Keratinocyte (primary cell): Measurements from ENCODE around the gene PRKCA. TPM values are rescaled to one million over a fixed set of nuclear protein-coding genes. Genes with fewer than 3 reads are reported as not detected.

Experiments
- DNase-seq: peaks from one replicate; pipeline ENCODE4 v3.0.0-alpha.2; 2011; ENCODE audit warnings: low read depth, missing footprints, low spot score
- FAIRE-seq: peaks from 2 replicates; lab custom pipeline; 2011; peaks lifted over from hg19 to GRCh38; lab: Jason Lieb, UNC
- H2AFZ ChIP-seq: 2 replicates; pipeline ENCODE4 v1.6.0; 2012; ENCODE audit warnings: low read length, control low read depth, inconsistent platforms; ENCODE audit not compliant: control insufficient read depth
- H3K27ac ChIP-seq: 2 replicates; pipeline ENCODE4 v1.5.1; 2011; ENCODE audit warnings: low read length; ENCODE audit not compliant: control insufficient read depth, insufficient read depth
- H3K27me3 ChIP-seq: 3 replicates; pipeline ENCODE4 v1.6.0; 2011; ENCODE audit warnings: low read length; ENCODE audit not compliant: control insufficient read depth, insufficient read depth; ENCODE audit errors: extremely low read depth
- H3K36me3 ChIP-seq, 2 experiments: 2 replicates in 1 of 2; 3 replicates in 1 of 2; pipeline ENCODE4 v1.5.1; 2011; ENCODE audit warnings: low read length in 2 of 2, mild to moderate bottlenecking in 1 of 2; ENCODE audit not compliant: control insufficient read depth in 2 of 2, insufficient read depth in 2 of 2; ENCODE audit errors: extremely low read depth in 1 of 2
- H3K4me1 ChIP-seq: 3 replicates; pipeline ENCODE4 v1.5.1; 2011; ENCODE audit warnings: low read length; ENCODE audit not compliant: control insufficient read depth, insufficient read depth; ENCODE audit errors: extremely low read depth
- H3K4me2 ChIP-seq: 3 replicates; pipeline ENCODE4 v1.6.0; 2011; ENCODE audit warnings: low read depth, low read length; ENCODE audit not compliant: control insufficient read depth, insufficient read depth; ENCODE audit errors: extremely low read depth
- H3K4me3 ChIP-seq, 3 experiments: fragments of 200-600 bp in 1 of 3; sonication (generic) in 1 of 3; 2 replicates in 2 of 3; 3 replicates in 1 of 3; pipeline ENCODE4 v1.5.1; 2011 to 2016; ENCODE audit warnings: low read length in 3 of 3, mild to moderate bottlenecking in 3 of 3, control low read depth in 2 of 3, inconsistent platforms in 1 of 3, low read depth in 1 of 3, mixed read lengths in 1 of 3, mixed run types in 1 of 3, moderate library complexity in 1 of 3; ENCODE audit not compliant: control insufficient read depth in 2 of 3, insufficient read depth in 2 of 3; ENCODE audit errors: extremely low read depth in 1 of 3
- H3K79me2 ChIP-seq: 2 replicates; pipeline ENCODE4 v1.6.0; 2012; ENCODE audit warnings: low read length; ENCODE audit not compliant: control insufficient read depth, insufficient read depth
- H3K9ac ChIP-seq: 3 replicates; pipeline ENCODE4 v1.6.0; 2011; ENCODE audit warnings: low read length; ENCODE audit not compliant: control insufficient read depth, insufficient read depth; ENCODE audit errors: extremely low read depth
- H3K9me1 ChIP-seq: 3 replicates; pipeline ENCODE4 v1.6.0; 2011; ENCODE audit warnings: low read length; ENCODE audit not compliant: control insufficient read depth, insufficient read depth; ENCODE audit errors: extremely low read depth
- H3K9me3 ChIP-seq: 2 replicates; pipeline ENCODE4 v1.5.1; 2012; ENCODE audit warnings: low read depth, low read length; ENCODE audit not compliant: control insufficient read depth
- H4K20me1 ChIP-seq: 3 replicates; pipeline ENCODE4 v1.6.0; 2011; ENCODE audit warnings: low read length; ENCODE audit not compliant: control insufficient read depth, insufficient read depth; ENCODE audit errors: extremely low read depth
- CTCF ChIP-seq, 3 experiments: IDR thresholded peaks in 1 of 3; conservative IDR thresholded peaks in 1 of 3; optimal IDR thresholded peaks in 1 of 3; 2 replicates in 2 of 3; 3 replicates in 1 of 3; pipeline versions ENCODE3 to v1.5.1; 2011; ENCODE audit warnings: low read length in 3 of 3, mild to moderate bottlenecking in 3 of 3, moderate library complexity in 2 of 3, control low read depth in 1 of 3, inconsistent platforms in 1 of 3; ENCODE audit not compliant: insufficient read depth in 2 of 3; ENCODE audit errors: extremely low read depth in 1 of 3
- EZH2 ChIP-seq: IDR thresholded peaks from one replicate; pipeline ENCODE4 v1.6.1; 2012; ENCODE audit warnings: inconsistent platforms, mild to moderate bottlenecking, low read length, moderate library complexity
- dilution Hi-C: fragments of 300-500 bp; cut with MboI; formaldehyde crosslinking; loops from one replicate; pipeline ENCODE4 v1.7.0; 2020; ENCODE audit warnings: low sequenced_read_pairs; ENCODE audit not compliant: extremely low pct_ligation_motif_present
- polyA plus RNA-seq, 5 experiments: library from polyadenylated mRNA; depleted of rRNA in 3 of 5; stranded (reverse) in 3 of 5; stranded (forward) in 1 of 5; unstranded in 1 of 5; fragments of >200 nt; gene quantifications; 1 replicate in 1 of 5; 2 replicates in 3 of 5; 3 replicates in 1 of 5; pipeline versions ENCODE4 v1.2.1 to v1.2.3, GENCODE V29; 2011 to 2012; ENCODE audit warnings: missing spikeins in 2 of 5, low read depth in 1 of 5, low replicate concordance in 1 of 5

PRKCA gene
- polyA plus RNA-seq, 1 donor (not counting 4 experiments of a cell fraction or from before 2014, with no cell fraction given) = 3.6 TPM

DNA sequence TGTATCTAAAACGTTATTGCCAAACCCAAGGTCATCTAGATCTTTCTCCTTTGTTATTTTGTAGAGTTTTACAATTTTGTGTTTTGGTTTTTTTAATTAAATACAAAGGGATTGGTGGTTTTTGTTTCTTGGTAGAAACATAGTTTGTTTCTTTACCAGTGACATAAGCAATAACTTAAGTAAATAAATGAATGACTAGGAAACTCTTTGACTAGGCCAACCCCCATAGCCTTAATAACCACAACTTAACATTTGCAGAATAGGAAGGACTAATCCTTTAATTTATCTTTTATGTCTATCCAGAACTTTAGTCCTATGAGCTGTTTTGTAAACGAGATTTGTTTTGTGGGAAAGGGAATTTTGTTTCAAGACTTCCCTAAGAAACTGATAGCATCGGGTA is 162.5 kb downstream of the PRKCA start:
- Histone ChIP-seq H3K4me1 (peaks cover 69% of the 10 kb centered on the region), H3K79me2 (no peaks in the 10 kb centered on the region)

GRCh38 chr17:66465701-66466100 is 163.3 kb downstream of the PRKCA start:
- Histone ChIP-seq H3K79me2 (no peaks in the 10 kb centered on the region), H3K27me3 (no peaks in the 10 kb centered on the region), H3K4me3 (no peak overlapping the region), H3K9me3 (no peaks in the 10 kb centered on the region), H3K27ac (no peak overlapping the region), H3K36me3 (no peaks in the 10 kb centered on the region), H3K4me2 (no peak overlapping the region), H3K9me1 (no peaks in the 10 kb centered on the region), H3K4me1 (peaks cover 62% of the 10 kb centered on the region), H4K20me1 (no peaks in the 10 kb centered on the region), H3K9ac (no peak overlapping the region), H2AFZ (no peak overlapping the region)
- TF ChIP-seq CTCF (optimal IDR thresholded peaks at IDR 0.05 in 1 of 3, IDR thresholded peaks at IDR 0.05 in 1 of 3, conservative IDR thresholded peaks at IDR 0.05 in 1 of 3; ENCODE audit: extremely low read depth in 1 of 3, insufficient read depth in 2 of 3, low read length in 3 of 3) (no peak), EZH2 (no peak)
- DNase-seq (no peak), FAIRE-seq (no peak)
- dilution Hi-C loops = no loop called here

More for the DNA sequence above, 162.5 kb downstream of the PRKCA start:
- TF ChIP-seq EZH2 (no peak), CTCF (optimal IDR thresholded peaks at IDR 0.05 in 1 of 3, IDR thresholded peaks at IDR 0.05 in 1 of 3, conservative IDR thresholded peaks at IDR 0.05 in 1 of 3; ENCODE audit: extremely low read depth in 1 of 3, insufficient read depth in 2 of 3, low read length in 3 of 3) (no peak)
- H3K9me1 ChIP-seq = no peaks in the 10 kb centered on the region
- no peak for DNase-seq
- H3K27me3 ChIP-seq = no peaks in the 10 kb centered on the region
- dilution Hi-C loops = no loop called here
- no peak for FAIRE-seq
- no peaks in the 10 kb centered on the region for H3K36me3 ChIP-seq
- no peak overlapping the region for H3K9ac ChIP-seq
- H3K4me3 ChIP-seq = no peak overlapping the region
- H3K27ac ChIP-seq = no peak overlapping the region
- H3K4me2 ChIP-seq = no peak overlapping the region
- H2AFZ ChIP-seq = no peak overlapping the region
- H3K9me3 ChIP-seq = no peaks in the 10 kb centered on the region
- no peaks in the 10 kb centered on the region for H4K20me1 ChIP-seq
